OCI-LY1 (cell line): ENCODE measurements around the gene VLDLR.

Experiments used
- CTCF ChIP-seq: fragments of 200-600 bp; sonication (generic), shearing (Covaris generic); IDR thresholded peaks from 2 replicates; pipeline ENCODE4 v1.5.1; 2017; ENCODE audit warnings: mild to moderate bottlenecking, antibody characterized with exemption, low read length, moderate library complexity, mixed read lengths
- EZH2 ChIP-seq: fragments of 200-600 bp; sonication (generic), shearing (Covaris generic); IDR thresholded peaks from 2 replicates; pipeline ENCODE4 v1.8.0; 2017; ENCODE audit warnings: borderline replicate concordance, mixed run types, mild to moderate bottlenecking, antibody characterized with exemption, low read length, moderate library complexity, mixed read lengths

- TF ChIP-seq CTCF: no peak
- TF ChIP-seq EZH2: no peak
Measured at GRCh38 chr9:2638871-2639673, 17.5 kb downstream of the VLDLR start.
